Activated effector memory CD4-positive, alpha-beta T cell treated with Interleukin-2 at 50 U/mL for 16 hours (primary cell): ENCODE measurements around the gene EPHX1.
"Not testable (repeated sequence)": the region's sequence is repeated elsewhere in the genome, so short reads cannot be mapped to it uniquely, and the experiment has no call there.

ENCODE experiments used
- DNase-seq: peaks from one replicate; pipeline ENCODE4 v3.0.0-alpha.2; 2020

Gene EPHX1

GRCh38 chr1:225817611-225818061 is 7.7 kb downstream of the EPHX1 start:
- DNase-seq: no peak

DNA sequence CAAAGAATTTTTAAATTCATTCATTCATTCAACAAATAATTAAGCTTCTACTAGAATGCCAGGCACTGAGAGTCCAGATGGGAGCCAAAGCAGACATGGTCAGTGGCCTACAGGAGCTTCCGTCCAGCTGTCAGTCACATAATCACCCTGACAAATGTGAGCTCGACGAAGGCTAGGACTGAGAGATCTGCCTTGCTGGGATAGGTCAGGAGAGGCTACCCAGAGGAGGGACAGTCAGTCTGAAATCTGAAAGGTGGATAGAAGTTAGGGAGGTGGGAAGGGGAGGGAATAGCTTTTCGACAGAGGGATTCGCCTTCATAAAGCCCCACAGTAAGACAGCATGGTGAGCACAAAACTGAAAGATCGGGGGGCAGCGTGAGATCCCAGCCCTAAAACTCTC is 8.3 kb downstream of the EPHX1 start:
- DNase-seq: no peak

GRCh38 chr1:225819346-225820192 is 9.6 kb downstream of the EPHX1 start:
- no peak for DNase-seq

DNA sequence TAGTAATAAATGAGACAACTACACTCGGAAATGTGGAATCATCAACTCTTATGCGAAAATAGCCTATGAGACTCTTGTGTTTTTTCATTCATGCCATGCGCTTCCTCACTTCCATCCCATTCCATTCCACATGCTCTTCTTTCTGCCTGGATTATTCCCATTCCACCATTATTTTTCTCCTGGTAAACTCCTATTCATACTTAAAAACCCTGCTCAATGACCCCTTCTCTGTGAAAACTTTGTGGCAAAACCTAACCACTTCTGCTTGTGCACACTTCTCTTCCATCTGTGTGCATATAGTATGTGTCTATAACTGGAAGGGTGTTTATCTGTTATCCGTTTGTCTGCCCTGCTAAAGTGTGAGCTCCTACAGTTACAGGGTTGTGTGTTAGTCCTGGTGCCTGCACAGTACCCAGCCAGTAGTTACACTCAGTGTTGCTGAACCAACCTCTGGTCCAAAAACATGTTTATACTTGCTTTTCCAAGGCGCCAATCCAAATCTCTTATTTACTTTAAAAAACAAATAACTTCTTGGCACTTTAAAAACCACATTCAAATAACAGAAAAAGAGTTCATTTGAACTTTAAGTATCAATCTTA is 10.7 kb downstream of the EPHX1 start:
- DNase-seq: no peak

GRCh38 chr1:225822655-225823403 is 12.9 kb downstream of the EPHX1 start:
- no peak for DNase-seq

DNA sequence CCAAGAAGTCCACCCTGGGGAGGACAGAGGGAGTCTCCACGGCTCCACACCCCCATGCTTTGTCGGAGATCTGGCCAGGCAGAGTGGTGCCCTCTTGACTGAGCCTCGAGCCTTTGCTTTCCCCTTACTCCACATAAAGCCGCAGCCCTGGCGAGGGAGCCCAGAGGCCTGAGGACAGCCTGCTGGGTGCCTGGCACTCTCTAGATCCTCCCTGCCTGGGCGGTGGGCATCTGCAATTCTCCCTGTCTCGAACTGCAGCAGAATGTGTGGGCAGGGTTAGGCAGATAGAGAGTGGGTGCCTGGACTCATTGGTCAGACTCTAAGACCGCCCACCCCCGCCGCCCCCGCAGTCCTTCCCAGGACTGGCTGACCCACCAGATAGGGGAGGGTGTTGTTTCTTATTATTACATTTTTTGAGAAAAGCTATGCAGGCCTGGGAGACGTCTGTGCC is 13.9 kb downstream of the EPHX1 start:
- no peak for DNase-seq

GRCh38 chr1:225824533-225824941 is 14.6 kb downstream of the EPHX1 start:
- no peak for DNase-seq

GRCh38 chr1:225825078-225825477 is 15.2 kb downstream of the EPHX1 start:
- no peak for DNase-seq

GRCh38 chr1:225825607-225826007 is 15.7 kb downstream of the EPHX1 start:
- no peak for DNase-seq

DNA sequence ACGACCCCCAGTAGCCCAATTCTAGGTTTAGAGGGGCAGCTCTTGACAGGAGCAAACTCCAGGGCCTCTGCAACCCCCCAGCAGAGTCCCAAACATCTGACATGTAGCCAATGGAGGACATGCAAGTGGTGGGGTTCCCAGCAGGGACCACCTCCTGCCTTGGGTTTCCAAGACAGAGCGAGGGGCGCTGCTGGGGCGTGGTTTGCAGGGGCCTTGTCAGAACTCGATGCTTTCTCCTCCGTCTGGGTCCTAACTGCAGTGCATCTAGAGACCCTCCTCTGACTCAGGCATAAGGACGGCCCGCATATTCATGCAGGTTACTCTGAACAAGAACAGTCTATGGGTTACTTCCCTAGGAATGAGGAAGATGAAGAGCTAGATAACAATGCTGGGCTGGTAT is 17.2 kb downstream of the EPHX1 start:
- no peak for DNase-seq

DNA sequence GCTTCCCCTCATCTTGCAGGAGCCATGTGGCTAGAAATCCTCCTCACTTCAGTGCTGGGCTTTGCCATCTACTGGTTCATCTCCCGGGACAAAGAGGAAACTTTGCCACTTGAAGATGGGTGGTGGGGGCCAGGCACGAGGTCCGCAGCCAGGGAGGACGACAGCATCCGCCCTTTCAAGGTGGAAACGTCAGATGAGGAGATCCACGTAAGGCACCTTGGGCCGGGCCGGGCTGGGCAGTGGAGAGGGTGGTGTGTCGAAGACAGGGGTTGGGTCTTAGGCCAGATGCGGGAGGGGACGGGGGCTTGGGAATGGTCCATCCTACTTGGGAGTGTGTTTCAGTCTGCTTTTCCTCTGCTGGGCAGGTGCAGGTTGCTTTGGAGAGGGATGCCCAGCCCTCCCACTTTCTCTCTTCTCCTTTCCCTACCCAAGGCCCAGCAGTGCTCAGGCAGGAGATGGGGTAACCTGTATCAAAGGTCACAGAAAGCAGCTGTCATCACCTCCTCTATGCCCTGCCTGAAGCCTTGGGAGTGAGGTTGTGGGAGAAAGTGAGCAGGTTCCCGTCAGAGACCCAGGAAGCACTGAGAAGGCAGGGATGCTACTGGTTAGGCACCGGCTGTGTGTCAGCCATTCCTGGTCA is 18.9 kb downstream of the EPHX1 start:
- DNase-seq: no peak

- DNase-seq: no peak
Measured at GRCh38 chr1:225830841-225831240, 20.9 kb downstream of the EPHX1 start.

- no peak for DNase-seq
Measured at GRCh38 chr1:225834417-225835329, 24.7 kb downstream of the EPHX1 start.

DNA sequence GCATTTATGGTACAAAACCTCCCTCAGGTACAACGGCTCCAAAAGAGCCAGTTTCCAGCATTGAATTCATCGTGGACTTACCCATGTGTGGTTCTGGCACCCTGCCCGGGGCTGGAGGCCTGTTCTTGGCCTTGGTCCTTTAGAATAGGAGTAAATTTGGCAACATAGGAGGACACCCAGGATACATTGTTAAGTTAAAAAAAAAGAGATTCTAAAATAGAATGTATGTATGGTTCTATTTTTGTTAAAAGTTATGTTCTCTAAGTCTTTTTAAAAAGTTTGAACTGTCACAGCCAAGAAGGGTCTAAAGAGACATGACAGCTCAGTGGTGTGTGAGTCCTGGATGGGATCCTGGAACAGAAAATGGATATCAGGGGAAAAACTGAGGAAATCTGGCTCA is 25.9 kb downstream of the EPHX1 start:
- no peak for DNase-seq

- not testable (repeated sequence) for DNase-seq
Measured at GRCh38 chr1:225836296-225836695, 26.4 kb downstream of the EPHX1 start.

DNA sequence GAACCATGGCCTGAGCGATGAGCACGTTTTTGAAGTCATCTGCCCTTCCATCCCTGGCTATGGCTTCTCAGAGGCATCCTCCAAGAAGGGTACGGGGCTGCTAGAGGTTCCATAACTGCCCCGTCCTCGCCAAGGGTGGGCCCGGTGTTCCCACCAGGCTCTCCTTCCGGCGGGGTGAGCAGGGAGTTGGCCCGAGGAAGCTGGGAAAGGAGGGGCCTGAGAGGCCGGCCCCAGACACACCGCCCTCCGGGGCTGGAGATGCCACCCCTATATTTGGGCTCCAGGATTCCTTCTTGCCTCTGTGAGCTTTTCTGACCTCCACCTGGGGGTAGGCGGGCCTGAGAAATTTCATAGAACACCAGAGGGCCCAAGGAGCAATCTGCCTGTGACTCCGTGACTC is 28.9 kb downstream of the EPHX1 start:
- DNase-seq: no peak

DNA sequence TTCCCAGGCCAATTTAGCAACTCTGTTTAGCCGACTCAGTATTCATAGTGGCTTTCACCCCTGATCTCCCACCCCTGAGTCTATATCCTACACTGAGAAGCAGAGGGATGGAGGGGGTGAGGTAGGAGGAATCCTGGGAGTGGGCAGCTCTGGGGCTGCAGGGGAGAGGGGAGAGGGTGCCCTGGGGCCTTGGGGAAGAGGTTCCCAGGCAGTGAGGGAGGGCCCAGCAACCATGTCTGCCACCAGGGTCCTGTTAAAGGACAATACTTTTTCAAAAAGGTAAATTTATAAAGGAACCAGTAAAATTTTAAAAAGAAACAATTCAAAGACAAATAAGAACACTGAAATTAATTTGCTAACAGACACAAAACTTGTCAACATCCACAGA is 30.3 kb downstream of the EPHX1 start:
- no peak for DNase-seq

DNA sequence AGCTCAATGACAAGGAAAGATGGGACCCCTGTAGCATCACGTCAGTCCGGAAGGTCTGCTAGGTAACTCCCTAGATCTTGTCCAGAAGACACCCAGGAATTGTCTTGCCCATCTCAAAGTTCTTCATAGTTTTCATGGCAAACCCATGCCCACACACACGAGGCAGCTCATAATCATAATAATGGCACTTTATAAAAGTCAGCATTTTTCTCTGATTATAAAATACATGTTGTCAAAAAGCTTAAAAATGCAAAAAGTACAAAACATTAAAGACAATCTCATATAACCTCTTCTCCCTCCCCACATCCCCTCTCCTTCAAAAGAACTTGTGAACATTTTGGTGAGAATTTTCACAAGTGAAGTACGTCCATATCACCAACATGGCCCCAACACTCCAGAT is 30.8 kb downstream of the EPHX1 start:
- DNase-seq: no peak

DNA sequence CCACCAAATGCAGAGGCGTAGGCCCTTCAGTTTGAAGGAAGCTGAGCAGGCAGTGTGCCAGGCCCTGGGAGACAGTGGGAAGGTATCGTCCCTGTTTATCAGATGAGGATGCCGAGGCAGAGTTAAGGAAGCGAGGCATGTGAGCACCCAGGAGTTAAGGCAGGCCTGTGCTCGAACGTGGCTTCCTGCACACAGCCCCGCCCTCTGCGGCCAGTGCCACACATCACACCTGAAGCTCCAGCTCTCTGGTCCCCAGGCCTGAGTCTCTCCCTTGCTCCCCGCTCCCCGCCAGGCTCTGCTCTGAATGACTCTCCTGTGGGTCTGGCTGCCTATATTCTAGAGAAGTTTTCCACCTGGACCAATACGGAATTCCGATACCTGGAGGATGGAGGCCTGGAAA is 32.1 kb downstream of the EPHX1 start:
- DNase-seq: peak; percentile 14

- DNase-seq: no peak
Measured at GRCh38 chr1:225842788-225843425, 33.0 kb downstream of the EPHX1 start.

GRCh38 chr1:225843426-225843795 is 33.5 kb downstream of the EPHX1 start:
- no peak for DNase-seq
